ENCODE results near the gene CHMP2A.

- TF ChIP-seq ZNF830 (tag by site-specific recombination; IDR thresholded peaks at IDR 0.05; ENCODE audit: low read depth) (no peak), ZNF366 (tag by site-specific recombination; conservative IDR thresholded peaks at IDR 0.05) (no peak), ZNF350 (tag by site-specific recombination; IDR thresholded peaks at IDR 0.05) (no peak), ZBTB21 (tag by site-specific recombination; IDR thresholded peaks at IDR 0.05) (no peak), ZNF280D (tag by site-specific recombination; IDR thresholded peaks at IDR 0.05) (no peak), ZNF660 (tag by site-specific recombination; IDR thresholded peaks at IDR 0.05) (no peak), TCF7L2 (IDR thresholded peaks at IDR 0.05; ENCODE audit: borderline replicate concordance, low read depth, low read length) (no peak), CTCF (tag by site-specific recombination; IDR thresholded peaks at IDR 0.05) (no peak), ZNF785 (tag by site-specific recombination; IDR thresholded peaks at IDR 0.05) (no peak)
Measured at GRCh38 chr19:58529405-58529804, 25.5 kb downstream of the CHMP2A start.
